ENCODE data around the gene PLEKHG5. TPM values are rescaled to one million over a fixed set of nuclear protein-coding genes. Genes with fewer than 3 reads are reported as not detected.

Gene PLEKHG5
- total RNA-seq, 1 experiment from 2014 or later = 32.3 TPM

DNA sequence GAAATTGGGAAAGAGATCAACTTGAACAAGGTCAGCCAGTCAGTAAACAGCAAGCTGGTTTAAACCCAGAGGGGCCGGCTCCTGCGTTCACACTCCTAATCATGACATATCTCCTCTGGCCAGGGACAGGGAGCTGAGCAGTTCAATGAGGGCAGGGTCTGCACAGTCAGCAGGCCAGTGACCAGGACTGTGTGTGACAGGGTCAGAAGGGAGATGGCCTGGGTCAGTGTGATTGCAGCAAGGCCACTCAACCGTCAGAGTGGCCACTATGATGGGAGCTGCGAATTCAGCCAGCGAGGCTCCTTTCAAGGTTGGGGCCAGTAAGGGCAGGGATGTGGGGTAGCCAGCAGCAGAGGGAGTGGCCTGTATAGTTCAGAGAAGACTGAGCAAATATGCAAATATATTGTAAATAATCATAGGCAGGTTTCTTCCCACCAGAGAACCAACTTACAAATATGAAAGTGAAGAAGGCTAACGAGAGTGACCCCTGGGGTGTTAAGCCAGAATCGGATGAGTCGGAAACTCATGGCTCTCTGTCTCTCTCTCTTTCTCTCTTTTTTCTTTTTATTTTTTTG is 42.9 kb upstream of the PLEKHG5 start:
- no peak overlapping the region for H3K4me3 Mint-ChIP-seq (ENCODE audit: unreplicated experiment)
- ChIA-PET POLR2A (interaction anchor here (0.7 kb wide), 1 partner anchor 85 kb away, joined by 3 read pairs; no protein-coding TSS in a partner anchor), CTCF (interaction anchor here (1.2 to 2.2 kb wide), 3 partner anchors 11 to 20 kb away, joined by 6 to 8 read pairs (median 6); partner anchors contain the start of genes NOL9 and TAS1R1)
- TF ChIP-seq, protein P1, sequence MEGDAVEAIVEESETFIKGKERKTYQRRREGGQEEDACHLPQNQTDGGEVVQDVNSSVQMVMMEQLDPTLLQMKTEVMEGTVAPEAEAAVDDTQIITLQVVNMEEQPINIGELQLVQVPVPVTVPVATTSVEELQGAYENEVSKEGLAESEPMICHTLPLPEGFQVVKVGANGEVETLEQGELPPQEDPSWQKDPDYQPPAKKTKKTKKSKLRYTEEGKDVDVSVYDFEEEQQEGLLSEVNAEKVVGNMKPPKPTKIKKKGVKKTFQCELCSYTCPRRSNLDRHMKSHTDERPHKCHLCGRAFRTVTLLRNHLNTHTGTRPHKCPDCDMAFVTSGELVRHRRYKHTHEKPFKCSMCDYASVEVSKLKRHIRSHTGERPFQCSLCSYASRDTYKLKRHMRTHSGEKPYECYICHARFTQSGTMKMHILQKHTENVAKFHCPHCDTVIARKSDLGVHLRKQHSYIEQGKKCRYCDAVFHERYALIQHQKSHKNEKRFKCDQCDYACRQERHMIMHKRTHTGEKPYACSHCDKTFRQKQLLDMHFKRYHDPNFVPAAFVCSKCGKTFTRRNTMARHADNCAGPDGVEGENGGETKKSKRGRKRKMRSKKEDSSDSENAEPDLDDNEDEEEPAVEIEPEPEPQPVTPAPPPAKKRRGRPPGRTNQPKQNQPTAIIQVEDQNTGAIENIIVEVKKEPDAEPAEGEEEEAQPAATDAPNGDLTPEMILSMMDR (IDR thresholded peaks at IDR 0.05; ENCODE audit: unreplicated experiment) = no peak
- no peaks in the 10 kb centered on the region for H3K27me3 Mint-ChIP-seq (ENCODE audit: insufficient read depth, unreplicated experiment)
- BruUV-seq (replicated peaks) = no TSS peak
- peaks cover 68% of the 10 kb centered on the region for H3K36me3 Mint-ChIP-seq (ENCODE audit: insufficient read depth, unreplicated experiment)
- H3K4me1 Mint-ChIP-seq (ENCODE audit: insufficient read depth, unreplicated experiment) = no peaks in the 10 kb centered on the region
- DNase-seq (ENCODE audit: unreplicated experiment) = no peak
- H3K27ac Mint-ChIP-seq (ENCODE audit: low read depth, unreplicated experiment) = no peak overlapping the region
- intact Hi-C loops (cut with micrococcal nuclease) = no loop called here
- no peaks in the 10 kb centered on the region for H3K9me3 Mint-ChIP-seq (ENCODE audit: unreplicated experiment)

DNA sequence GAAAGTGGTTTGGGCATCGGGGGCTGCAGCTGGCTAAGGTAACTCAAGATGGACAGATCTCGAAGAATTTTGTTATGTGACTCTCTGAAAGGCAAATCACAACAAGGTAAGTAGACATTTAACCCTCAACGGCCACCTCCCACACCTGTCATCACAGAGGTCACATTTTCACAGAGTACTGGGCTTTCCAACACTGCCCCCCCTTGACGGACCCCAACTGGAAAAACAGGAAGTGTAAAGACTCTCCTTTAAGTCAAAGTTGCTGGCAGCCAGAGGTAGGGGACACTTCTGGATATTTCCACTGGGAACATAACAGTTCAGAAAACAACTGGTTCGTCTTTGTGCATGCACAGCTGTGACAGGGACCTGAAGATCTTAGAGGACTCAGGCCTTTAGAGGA is 40.5 kb upstream of the PLEKHG5 start:
- POLR2A ChIA-PET = no interaction called here
- CTCF ChIA-PET = interaction anchor here (0.5 to 2.0 kb wide), 3 partner anchors 9 to 26 kb away, joined by 3 to 6 read pairs (median 4); partner anchors contain the start of gene TAS1R1
- DNase-seq (ENCODE audit: unreplicated experiment) = no peak
- Mint-ChIP-seq H3K36me3 (ENCODE audit: insufficient read depth, unreplicated experiment) (peaks cover 84% of the 10 kb centered on the region), H3K4me1 (ENCODE audit: insufficient read depth, unreplicated experiment) (no peaks in the 10 kb centered on the region), H3K27ac (ENCODE audit: low read depth, unreplicated experiment) (no peak overlapping the region), H3K27me3 (ENCODE audit: insufficient read depth, unreplicated experiment) (no peaks in the 10 kb centered on the region), H3K9me3 (ENCODE audit: unreplicated experiment) (no peaks in the 10 kb centered on the region), H3K4me3 (ENCODE audit: unreplicated experiment) (no peak overlapping the region)
- TF ChIP-seq, protein P1 (IDR thresholded peaks at IDR 0.05; ENCODE audit: unreplicated experiment) = no peak
- BruUV-seq (replicated peaks) = no TSS peak
- intact Hi-C loops (cut with micrococcal nuclease) = no loop called here

- peaks cover 93% of the 10 kb centered on the region for H3K36me3 Mint-ChIP-seq (ENCODE audit: insufficient read depth, unreplicated experiment)
- no peak overlapping the region for H3K4me3 Mint-ChIP-seq (ENCODE audit: unreplicated experiment)
- H3K4me1 Mint-ChIP-seq (ENCODE audit: insufficient read depth, unreplicated experiment) = no peaks in the 10 kb centered on the region
- BruUV-seq (replicated peaks) = no TSS peak
- H3K27me3 Mint-ChIP-seq (ENCODE audit: insufficient read depth, unreplicated experiment) = no peaks in the 10 kb centered on the region
- H3K9me3 Mint-ChIP-seq (ENCODE audit: unreplicated experiment) = no peaks in the 10 kb centered on the region
- H3K27ac Mint-ChIP-seq (ENCODE audit: low read depth, unreplicated experiment) = no peak overlapping the region
- POLR2A ChIA-PET = no interaction called here
- no peak for DNase-seq (ENCODE audit: unreplicated experiment)
- TF ChIP-seq, protein P1 (IDR thresholded peaks at IDR 0.05; ENCODE audit: unreplicated experiment) = no peak
- intact Hi-C loops (cut with micrococcal nuclease) = no loop called here
- CTCF ChIA-PET = interaction anchor here (0.6 to 2.0 kb wide), 2 partner anchors 24 to 114 kb away, joined by 3 to 6 read pairs; partner anchors contain the start of gene TAS1R1
These were observed 39.2 kb upstream of the PLEKHG5 start for GRCh38 chr1:6530504-6531160.

GRCh38 chr1:6528492-6528891 is 37.0 kb upstream of the PLEKHG5 start:
- Mint-ChIP-seq H3K4me1 (ENCODE audit: insufficient read depth, unreplicated experiment) (no peaks in the 10 kb centered on the region), H3K27me3 (ENCODE audit: insufficient read depth, unreplicated experiment) (no peaks in the 10 kb centered on the region), H3K27ac (ENCODE audit: low read depth, unreplicated experiment) (no peak overlapping the region), H3K36me3 (ENCODE audit: insufficient read depth, unreplicated experiment) (peaks cover 97% of the 10 kb centered on the region), H3K9me3 (ENCODE audit: unreplicated experiment) (no peaks in the 10 kb centered on the region), H3K4me3 (ENCODE audit: unreplicated experiment) (no peak overlapping the region)
- TF ChIP-seq, protein P1 (IDR thresholded peaks at IDR 0.05; ENCODE audit: unreplicated experiment) = no peak
- DNase-seq (ENCODE audit: unreplicated experiment) = no peak
- no TSS peak for BruUV-seq (replicated peaks)
- ChIA-PET CTCF (interaction anchor here (0.6 kb wide), 1 partner anchor 42 kb away, joined by 3 read pairs; no protein-coding TSS in a partner anchor), POLR2A (interaction anchor here (0.8 kb wide), 1 partner anchor 30 kb away, joined by 3 read pairs; no protein-coding TSS in a partner anchor)
- intact Hi-C loops (cut with micrococcal nuclease) = no loop called here
